ENCODE data around the gene LEF1.
"Not testable (repeated sequence)": the region's sequence is repeated elsewhere in the genome, so short reads cannot be mapped to it uniquely, and the experiment has no call there.

LEF1 gene

GRCh38 chr4:108024878-108025165 lies 143.9 kb downstream of the LEF1 start:
- DNase-seq, result no peak

- DNase-seq, result no peak
These were observed 144.5 kb downstream of the LEF1 start for GRCh38 chr4:108024085-108024877.

GRCh38 chr4:108018884-108019187 lies 149.9 kb downstream of the LEF1 start:
- no peak for DNase-seq

GRCh38 chr4:108018040-108018883 lies 150.5 kb downstream of the LEF1 start:
- DNase-seq, result peak; percentile 62

GRCh38 chr4:108013955-108014354 lies 154.8 kb downstream of the LEF1 start:
- DNase-seq, result no peak

GRCh38 chr4:108013327-108013726 lies 155.4 kb downstream of the LEF1 start:
- no peak for DNase-seq

GRCh38 chr4:108012382-108012781 lies 156.3 kb downstream of the LEF1 start:
- DNase-seq, result not testable (repeated sequence)

- DNase-seq, result no peak
These were observed 158.6 kb downstream of the LEF1 start for GRCh38 chr4:108010167-108010566.

GRCh38 chr4:108008721-108009120 lies 160.0 kb downstream of the LEF1 start:
- DNase-seq, result no peak

GRCh38 chr4:108007984-108008383 lies 160.7 kb downstream of the LEF1 start:
- no peak for DNase-seq

GRCh38 chr4:108006361-108006760 lies 162.4 kb downstream of the LEF1 start:
- no peak for DNase-seq

GRCh38 chr4:108005807-108006206 lies 162.9 kb downstream of the LEF1 start:
- DNase-seq, result no peak

- no peak for DNase-seq
These were observed 164.1 kb downstream of the LEF1 start for GRCh38 chr4:108004646-108005045.

GRCh38 chr4:108003982-108004515 lies 164.7 kb downstream of the LEF1 start:
- no peak for DNase-seq

GRCh38 chr4:108001540-108002135 lies 167.1 kb downstream of the LEF1 start:
- no peak for DNase-seq

GRCh38 chr4:107999932-108000539 lies 168.7 kb downstream of the LEF1 start:
- no peak for DNase-seq

- no peak for DNase-seq
These were observed 170.9 kb downstream of the LEF1 start for GRCh38 chr4:107997794-107998193.

Data from left hindlimb (tissue), 1 donor.